Kidney (tissue), 14 donors: ENCODE results near the gene DAND5. TPM values are rescaled to one million over a fixed set of nuclear protein-coding genes. Genes with fewer than 3 reads are reported as not detected.
A peak's percentile ranks its signal among the peaks of the same experiment; 100 is the strongest.

Experiments used
- DNase-seq, 5 donors: peaks; one replicate each; pipeline ENCODE4 v3.0.0-alpha.2; 2013 to 2020
- FAIRE-seq: peaks from 2 replicates; lab custom pipeline; 2012; peaks lifted over from hg19 to GRCh38; lab: Jason Lieb, UNC
- H3K27ac ChIP-seq, 2 donors: one replicate each; pipeline ENCODE4 v1.7.0; 2013; ENCODE audit warnings: low read depth in 2 of 2, low read length in 2 of 2, inconsistent platforms in 1 of 2
- H3K27me3 ChIP-seq: one replicate; pipeline ENCODE4 v1.7.1; 2013; ENCODE audit warnings: low read length, inconsistent platforms; ENCODE audit not compliant: control insufficient read depth, insufficient read depth
- H3K36me3 ChIP-seq, 3 donors: one replicate each; pipeline versions ENCODE4 v1.7.0 to v1.7.1; 2013; ENCODE audit warnings: low read length in 3 of 3, control low read depth in 1 of 3, inconsistent platforms in 1 of 3; ENCODE audit not compliant: insufficient read depth in 3 of 3, control insufficient read depth in 2 of 3
- H3K4me1 ChIP-seq, 3 donors: one replicate each; pipeline versions ENCODE4 v1.7.0 to v1.7.1; 2013; ENCODE audit warnings: low read length in 3 of 3, inconsistent platforms in 1 of 3, low read depth in 1 of 3; ENCODE audit not compliant: control insufficient read depth in 2 of 3, insufficient read depth in 2 of 3
- H3K4me3 ChIP-seq, 3 donors: one replicate each; pipeline versions ENCODE4 v1.7.0 to v1.8.1; 2013; ENCODE audit warnings: low read length in 3 of 3, control low read depth in 1 of 3, inconsistent platforms in 1 of 3
- H3K9ac ChIP-seq, 3 donors: one replicate each; pipeline versions ENCODE4 v1.7.0 to v1.7.1; 2013; ENCODE audit warnings: low read length in 3 of 3, control low read depth in 1 of 3, inconsistent platforms in 1 of 3
- H3K9me3 ChIP-seq, 3 donors: one replicate each; pipeline versions ENCODE4 v1.7.0 to v1.7.1; 2013; ENCODE audit warnings: low read length in 3 of 3, control low read depth in 1 of 3, inconsistent platforms in 1 of 3; ENCODE audit not compliant: control insufficient read depth in 2 of 3, insufficient read depth in 1 of 3
- intact Hi-C: fragments of 100-400 bp; cut with DNase I; formaldehyde crosslinking; loops from one replicate; pipeline ENCODE4 v1.11.1; 2022
- polyA plus RNA-seq: library from polyadenylated mRNA; stranded (reverse); fragments of 350-450 nt; fragmentation: Illumina TruSeq; extraction: RNeasy Lipid Tissue Mini Kit (QIAGEN cat#74804); gene quantifications from one replicate; pipeline ENCODE4 v1.2.3, GENCODE V29; 2014; ENCODE audit warnings: low read depth, low replicate concordance; ENCODE audit not compliant: insufficient read depth
- total RNA-seq: library from RNA; stranded (reverse); fragmentation: NEBNext Ultra II Directional; extraction: Animal tissue kit (Norgen Biotek cat#: 25700); gene quantifications from one replicate; pipeline ENCODE4 v1.2.1, GENCODE V29; 2021
- TF ChIP-seq, protein P1 (sequence below): IDR thresholded peaks from 3 replicates; pipeline ENCODE4 v1.5.1; 2012; ENCODE audit warnings: mild to moderate bottlenecking, moderate library complexity, borderline replicate concordance; ENCODE audit not compliant: insufficient read depth; ENCODE audit errors: extremely low read depth
- donor health status: control.
- donor health status: control.
- donor health status: control.
- donor health status: control.
- donor health status: control.
- donor health status: DM: yes; HTN: yes; CAD: no.
- donor health status: Normal renal cell carcinoma (clear cell type).

DAND5 gene
- total and polyA plus RNA-seq, 2 donors from 2014 or later: not detected

DNA sequence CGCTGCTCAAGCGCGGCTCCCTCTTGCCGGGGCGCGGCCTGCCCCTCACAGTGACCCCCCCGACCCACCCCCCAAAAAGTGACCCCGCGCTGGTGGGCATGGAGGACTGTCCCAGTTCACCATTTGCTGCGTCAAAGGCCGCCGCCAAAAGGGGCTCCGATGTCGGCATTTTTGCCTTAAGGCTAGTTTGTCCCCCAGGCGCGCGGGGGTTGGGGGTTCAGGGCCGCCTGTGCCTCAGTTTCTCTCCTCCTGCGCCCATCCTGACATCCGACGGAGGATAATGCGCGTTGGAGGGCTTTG, 43.0 kb downstream of the DAND5 start:
- TF ChIP-seq, protein P1, sequence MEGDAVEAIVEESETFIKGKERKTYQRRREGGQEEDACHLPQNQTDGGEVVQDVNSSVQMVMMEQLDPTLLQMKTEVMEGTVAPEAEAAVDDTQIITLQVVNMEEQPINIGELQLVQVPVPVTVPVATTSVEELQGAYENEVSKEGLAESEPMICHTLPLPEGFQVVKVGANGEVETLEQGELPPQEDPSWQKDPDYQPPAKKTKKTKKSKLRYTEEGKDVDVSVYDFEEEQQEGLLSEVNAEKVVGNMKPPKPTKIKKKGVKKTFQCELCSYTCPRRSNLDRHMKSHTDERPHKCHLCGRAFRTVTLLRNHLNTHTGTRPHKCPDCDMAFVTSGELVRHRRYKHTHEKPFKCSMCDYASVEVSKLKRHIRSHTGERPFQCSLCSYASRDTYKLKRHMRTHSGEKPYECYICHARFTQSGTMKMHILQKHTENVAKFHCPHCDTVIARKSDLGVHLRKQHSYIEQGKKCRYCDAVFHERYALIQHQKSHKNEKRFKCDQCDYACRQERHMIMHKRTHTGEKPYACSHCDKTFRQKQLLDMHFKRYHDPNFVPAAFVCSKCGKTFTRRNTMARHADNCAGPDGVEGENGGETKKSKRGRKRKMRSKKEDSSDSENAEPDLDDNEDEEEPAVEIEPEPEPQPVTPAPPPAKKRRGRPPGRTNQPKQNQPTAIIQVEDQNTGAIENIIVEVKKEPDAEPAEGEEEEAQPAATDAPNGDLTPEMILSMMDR: no peak
- DNase-seq (no peak), FAIRE-seq (no peak)
- H3K9ac ChIP-seq: no peak overlapping the region
- H3K36me3 ChIP-seq: no peaks in the 10 kb centered on the region
- no peak overlapping the region for H3K27ac ChIP-seq
- intact Hi-C loops: no loop called here
- peak overlapping the region in 1 of 3 donors; percentile 51 for H3K4me3 ChIP-seq
- no peaks in the 10 kb centered on the region for H3K9me3 ChIP-seq
- H3K27me3 ChIP-seq: peaks cover 48% of the 10 kb centered on the region
- H3K4me1 ChIP-seq: peaks cover 0 to 20% (median 0%) of the 10 kb centered on the region in 3 donors

DNA sequence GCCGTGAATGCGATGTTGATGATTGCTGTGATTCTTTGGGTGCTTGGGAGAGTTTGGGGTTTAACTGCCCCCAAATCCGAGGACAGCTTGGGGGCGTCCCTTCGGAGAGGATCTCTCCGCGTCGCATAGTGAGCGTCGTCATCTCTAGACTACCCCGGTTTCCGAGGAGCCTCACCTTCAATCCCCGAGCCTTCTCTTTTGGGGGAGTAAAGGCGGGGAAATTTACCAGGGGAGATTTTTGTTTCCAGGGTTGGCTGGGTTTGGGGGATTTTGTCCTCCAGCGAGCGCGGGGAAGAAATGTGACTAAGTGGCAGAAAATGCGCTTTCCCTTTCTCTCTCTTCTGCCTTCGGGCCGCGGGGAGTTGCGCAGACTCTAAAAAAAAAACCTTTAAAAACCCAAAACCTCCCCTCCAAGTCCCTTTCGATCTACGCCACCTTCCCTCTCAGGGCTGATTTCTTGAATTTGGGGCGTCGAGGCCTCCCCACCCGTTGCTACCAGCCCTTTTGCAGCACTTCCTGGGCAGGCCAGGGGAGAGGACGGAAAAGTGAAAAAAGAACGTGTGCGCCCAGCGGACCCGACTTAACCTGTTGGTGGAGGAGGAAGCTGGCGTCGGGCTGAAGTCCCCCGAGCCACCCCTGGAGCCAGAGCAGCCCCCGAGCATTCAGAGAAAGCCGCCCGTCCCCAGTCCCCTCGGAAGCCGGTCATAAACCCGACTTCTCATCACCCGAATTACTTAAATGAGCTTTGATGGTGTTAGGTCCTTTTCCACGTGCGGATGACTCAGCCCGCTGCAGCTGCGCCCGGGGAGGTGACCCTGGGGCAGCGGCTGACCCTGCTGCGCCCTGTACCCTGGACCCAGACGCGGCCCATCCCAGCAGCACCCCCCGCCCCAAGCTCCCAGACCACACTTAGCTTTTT, 43.6 kb downstream of the DAND5 start:
- H3K9me3 ChIP-seq: no peaks in the 10 kb centered on the region
- no peaks in the 10 kb centered on the region for H3K36me3 ChIP-seq
- H3K9ac ChIP-seq: peak overlapping the region in 2 of 3 donors; percentile 40 to 48
- DNase-seq (peak in 1 of 5 donors; percentile 91), FAIRE-seq (no peak)
- TF ChIP-seq, protein P1: no peak
- H3K27ac ChIP-seq: peak overlapping the region; percentile 43 to 72
- H3K27me3 ChIP-seq: peaks cover 53% of the 10 kb centered on the region
- intact Hi-C loops: no loop called here
- peaks cover 0 to 20% (median 0%) of the 10 kb centered on the region in 3 donors for H3K4me1 ChIP-seq
- H3K4me3 ChIP-seq: peak overlapping the region in 2 of 3 donors; percentile 41 to 51

DNA sequence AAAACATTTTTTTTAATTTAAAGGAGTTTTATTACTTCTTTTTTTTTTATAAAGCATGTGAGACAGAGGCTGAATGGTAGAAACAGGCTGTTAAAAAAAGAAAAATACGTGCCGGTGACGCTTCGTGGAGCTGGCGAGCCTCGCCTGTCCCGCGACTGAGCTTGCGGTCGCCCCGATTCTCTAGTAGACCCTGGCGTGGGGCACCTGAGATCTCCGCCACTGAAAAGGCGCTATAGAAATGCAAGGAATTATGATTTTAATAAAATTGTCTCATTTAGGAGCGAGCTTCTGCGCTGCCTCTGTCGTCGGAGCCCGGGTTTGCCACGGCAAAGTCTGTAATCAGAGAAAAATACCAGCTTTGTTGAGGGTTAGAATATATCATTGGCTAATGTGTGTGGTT, 44.3 kb downstream of the DAND5 start:
- intact Hi-C loops: no loop called here
- Histone ChIP-seq H3K36me3 (no peaks in the 10 kb centered on the region), H3K27me3 (peaks cover 55% of the 10 kb centered on the region), H3K4me1 (peaks cover 0 to 19% (median 0%) of the 10 kb centered on the region in 3 donors), H3K9ac (no peak overlapping the region), H3K9me3 (no peaks in the 10 kb centered on the region), H3K4me3 (peak overlapping the region in 1 of 3 donors; percentile 24), H3K27ac (no peak overlapping the region)
- TF ChIP-seq, protein P1: no peak
- no peak for DNase-seq
- FAIRE-seq: no peak
